Thyroid gland (tissue), 4 donors: ENCODE data around the gene ZNF691.

Experiments used
- POLR2A ChIP-seq, 2 donors: fragments of 450-650 bp; IDR thresholded peaks; one replicate each; pipeline ENCODE4 v1.6.1; 2017; ENCODE audit warnings: antibody characterized with exemption in 2 of 2, mild to moderate bottlenecking in 2 of 2, moderate library complexity in 1 of 2
- TF ChIP-seq, protein P1 (sequence below), 6 experiments: fragments of 200-600 bp in 3 of 6; fragments of 450-650 bp in 3 of 6; sonication (generic) in 3 of 6; IDR thresholded peaks; one replicate each; pipeline ENCODE4 v1.5.1; 2016 to 2019; ENCODE audit warnings: antibody characterized with exemption in 6 of 6, mild to moderate bottlenecking in 2 of 6, inconsistent platforms in 1 of 6, moderate library complexity in 1 of 6

DNA sequence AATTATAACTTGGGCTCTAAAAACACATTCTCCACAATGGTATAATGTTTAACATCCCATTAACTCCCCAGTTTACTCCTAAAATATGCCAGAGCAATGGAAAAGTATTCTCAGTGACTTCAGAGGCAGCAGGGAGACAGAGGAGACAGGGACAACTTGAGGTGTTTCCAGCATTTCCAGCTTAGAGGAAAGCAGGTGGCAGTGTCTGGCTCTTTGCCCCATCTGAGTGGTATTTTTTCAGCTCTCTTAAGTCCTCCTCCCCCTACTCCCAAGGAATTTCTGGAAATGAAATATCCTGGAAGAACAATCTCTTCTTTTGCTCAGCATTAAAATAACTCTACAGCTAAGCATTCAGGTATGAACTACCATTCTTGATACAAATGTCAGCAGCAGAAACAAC lies 40.2 kb upstream of the ZNF691 start:
- TF ChIP-seq, protein P1, sequence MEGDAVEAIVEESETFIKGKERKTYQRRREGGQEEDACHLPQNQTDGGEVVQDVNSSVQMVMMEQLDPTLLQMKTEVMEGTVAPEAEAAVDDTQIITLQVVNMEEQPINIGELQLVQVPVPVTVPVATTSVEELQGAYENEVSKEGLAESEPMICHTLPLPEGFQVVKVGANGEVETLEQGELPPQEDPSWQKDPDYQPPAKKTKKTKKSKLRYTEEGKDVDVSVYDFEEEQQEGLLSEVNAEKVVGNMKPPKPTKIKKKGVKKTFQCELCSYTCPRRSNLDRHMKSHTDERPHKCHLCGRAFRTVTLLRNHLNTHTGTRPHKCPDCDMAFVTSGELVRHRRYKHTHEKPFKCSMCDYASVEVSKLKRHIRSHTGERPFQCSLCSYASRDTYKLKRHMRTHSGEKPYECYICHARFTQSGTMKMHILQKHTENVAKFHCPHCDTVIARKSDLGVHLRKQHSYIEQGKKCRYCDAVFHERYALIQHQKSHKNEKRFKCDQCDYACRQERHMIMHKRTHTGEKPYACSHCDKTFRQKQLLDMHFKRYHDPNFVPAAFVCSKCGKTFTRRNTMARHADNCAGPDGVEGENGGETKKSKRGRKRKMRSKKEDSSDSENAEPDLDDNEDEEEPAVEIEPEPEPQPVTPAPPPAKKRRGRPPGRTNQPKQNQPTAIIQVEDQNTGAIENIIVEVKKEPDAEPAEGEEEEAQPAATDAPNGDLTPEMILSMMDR (IDR thresholded peaks at IDR 0.05): no peak
- no peak for TF ChIP-seq POLR2A (IDR thresholded peaks at IDR 0.05)
